HepG2 (cell line): ENCODE data around the gene FSIP1. TPM values are rescaled to one million over a fixed set of nuclear protein-coding genes. Genes with fewer than 3 reads are reported as not detected.

Source experiments
- DR1 ChIP-seq: sonication (generic); formaldehyde crosslinking; IDR thresholded peaks from 2 replicates; pipeline ENCODE4 v1.8.0; 2021; ENCODE audit warnings: mild to moderate bottlenecking, missing genetic modification reagents, inconsistent platforms
- ELF4 ChIP-seq: sonication (generic); formaldehyde crosslinking; IDR thresholded peaks from 2 replicates; pipeline ENCODE4 v1.5.0; 2020; ENCODE audit warnings: missing genetic modification reagents, mild to moderate bottlenecking, moderate library complexity, borderline replicate concordance
- FOXC1 ChIP-seq: sonication (generic); formaldehyde crosslinking; IDR thresholded peaks from 2 replicates; pipeline ENCODE4 v1.8.0; 2022; ENCODE audit warnings: mild to moderate bottlenecking, missing genetic modification reagents, borderline replicate concordance
- FOXP1 ChIP-seq, 2 experiments: fragments of 450-650 bp in 1 of 2; IDR thresholded peaks; 2 replicates each; pipeline ENCODE4 v1.6.1; 2017 to 2018; ENCODE audit warnings: antibody characterized with exemption in 1 of 2
- GABPB1 ChIP-seq: IDR thresholded peaks from 2 replicates; pipeline ENCODE4 v1.6.1; 2016; ENCODE audit warnings: mild to moderate bottlenecking, missing genetic modification reagents, moderate library complexity, missing compliant biosample characterization
- GFI1 ChIP-seq: sonication (generic); formaldehyde crosslinking; IDR thresholded peaks from 2 replicates; pipeline ENCODE4 v1.5.0; 2020; ENCODE audit warnings: missing genetic modification reagents, mild to moderate bottlenecking, borderline replicate concordance
- HIC2 ChIP-seq: sonication (generic); formaldehyde crosslinking; IDR thresholded peaks from 2 replicates; pipeline ENCODE4 v1.9.0; 2022; ENCODE audit warnings: low read depth, missing genetic modification reagents
- HMGA1 ChIP-seq: sonication (generic); formaldehyde crosslinking; conservative IDR thresholded peaks from 2 replicates; pipeline ENCODE4 v1.4.0; 2020; ENCODE audit warnings: missing genetic modification reagents
- MTF1 ChIP-seq: sonication (generic); formaldehyde crosslinking; IDR thresholded peaks from 2 replicates; pipeline ENCODE4 v1.5.0; 2020; ENCODE audit warnings: missing genetic modification reagents
- NR2C2 ChIP-seq: sonication (generic); formaldehyde crosslinking; IDR thresholded peaks from 2 replicates; pipeline ENCODE4 v1.4.0; 2020; ENCODE audit warnings: missing genetic modification reagents, mild to moderate bottlenecking, moderate library complexity, borderline replicate concordance
- RARG ChIP-seq: sonication (generic); formaldehyde crosslinking; IDR thresholded peaks from 2 replicates; pipeline ENCODE4 v1.4.0; 2020; ENCODE audit warnings: low read depth, mild to moderate bottlenecking, missing genetic modification reagents
- TEAD2 ChIP-seq: sonication (generic); formaldehyde crosslinking; IDR thresholded peaks from 2 replicates; pipeline ENCODE4 v1.9.0; 2021; ENCODE audit warnings: missing genetic modification reagents
- ZBTB25 ChIP-seq: IDR thresholded peaks from 2 replicates; pipeline ENCODE4 v1.6.1; 2018; ENCODE audit warnings: missing genetic modification reagents
- ZBTB4 ChIP-seq: sonication (generic); formaldehyde crosslinking; IDR thresholded peaks from 2 replicates; pipeline ENCODE4 v1.4.0; 2020; ENCODE audit warnings: missing genetic modification reagents, mild to moderate bottlenecking, borderline replicate concordance
- ZFX ChIP-seq: sonication (generic); formaldehyde crosslinking; IDR thresholded peaks from 2 replicates; pipeline ENCODE4 v1.4.0; 2020; ENCODE audit warnings: mild to moderate bottlenecking, low read depth, missing genetic modification reagents, moderate library complexity
- ZNF12 ChIP-seq: sonication (generic); formaldehyde crosslinking; IDR thresholded peaks from 2 replicates; pipeline ENCODE4 v1.5.0; 2020; ENCODE audit warnings: missing genetic modification reagents
- ZNF235 ChIP-seq: sonication (generic); formaldehyde crosslinking; IDR thresholded peaks from 2 replicates; pipeline ENCODE4 v1.8.1; 2023; ENCODE audit warnings: mild to moderate bottlenecking, missing genetic modification reagents, borderline replicate concordance
- ZNF317 ChIP-seq: sonication (generic); formaldehyde crosslinking; IDR thresholded peaks from 2 replicates; pipeline ENCODE4 v1.5.0; 2020; ENCODE audit warnings: mild to moderate bottlenecking, missing genetic modification reagents
- ZNF430 ChIP-seq: sonication (generic); formaldehyde crosslinking; IDR thresholded peaks from 2 replicates; pipeline ENCODE4 v1.9.0; 2021; ENCODE audit warnings: mild to moderate bottlenecking, missing genetic modification reagents
- ZNF451 ChIP-seq: sonication (generic); formaldehyde crosslinking; IDR thresholded peaks from 2 replicates; pipeline ENCODE4 v1.5.0; 2020; ENCODE audit warnings: mild to moderate bottlenecking, missing genetic modification reagents
- ZNF530 ChIP-seq: sonication (generic); formaldehyde crosslinking; IDR thresholded peaks from 2 replicates; pipeline ENCODE4 v1.5.0; 2020; ENCODE audit warnings: low read depth, mild to moderate bottlenecking, missing genetic modification reagents
- ZNF549 ChIP-seq: sonication (generic); formaldehyde crosslinking; IDR thresholded peaks from 2 replicates; pipeline ENCODE4 v1.5.0; 2020; ENCODE audit warnings: missing genetic modification reagents
- ZNF768 ChIP-seq: sonication (generic); formaldehyde crosslinking; IDR thresholded peaks from 2 replicates; pipeline ENCODE4 v1.4.0; 2020; ENCODE audit warnings: missing genetic modification reagents
- ZNF839 ChIP-seq: sonication (generic); formaldehyde crosslinking; IDR thresholded peaks from 2 replicates; pipeline ENCODE4 v1.4.0; 2020; ENCODE audit warnings: missing genetic modification reagents, mild to moderate bottlenecking, borderline replicate concordance
- polyA plus RNA-seq, 8 experiments: library from polyadenylated mRNA; depleted of rRNA in 3 of 8; stranded (reverse) in 7 of 8; unstranded in 1 of 8; fragments of >200 nt; fragmentation: Illumina TruSeq in 4 of 8; extraction: Trizol in 4 of 8; gene quantifications; 2 replicates each; pipeline versions ENCODE4 v1.2.1 to v1.2.3, GENCODE V29; 2011 to 2016; ENCODE audit warnings: low read depth in 4 of 8, missing spikeins in 1 of 8, mixed read lengths in 1 of 8; ENCODE audit not compliant: insufficient read depth in 1 of 8
- total RNA-seq, 5 experiments: library from RNA; depleted of rRNA; stranded (reverse); fragments of >200 nt; fragmentation: Illumina TruSeq; extraction: Trizol; gene quantifications; 2 replicates each; pipeline ENCODE4 v1.2.3, GENCODE V29; 2016; ENCODE audit warnings: low read depth in 1 of 5

The FSIP1 gene
- total and polyA plus RNA-seq, 2 of the 13 experiments (the other 11 are each of a cell fraction or from before 2014, with no cell fraction given): 0.18 TPM; not detected in 1

- TF ChIP-seq NR2C2 (CRISPR knock-in tag) (peak; percentile 59; the same call in 1 of the 2 replicates), ZFX (CRISPR knock-in tag) (peak; percentile 32; the same call in 1 of the 2 replicates), GABPB1 (CRISPR knock-in tag) (no peak), ZNF530 (no peak), ZNF839 (no peak), RARG (0 out of 2 replicates have a peak, but pooled peaks have one; percentile 11), FOXC1 (CRISPR knock-in tag) (no peak), ZNF451 (CRISPR knock-in tag) (no peak), ZNF12 (no peak), ZNF317 (no peak; the same call in 1 of the 2 replicates), MTF1 (CRISPR knock-in tag) (no peak), ZNF235 (CRISPR knock-in tag) (no peak), TEAD2 (CRISPR knock-in tag) (no peak), DR1 (0 out of 2 replicates have a peak, but pooled peaks have one; percentile 1), GFI1 (CRISPR knock-in tag) (0 out of 2 replicates have a peak, but pooled peaks have one; percentile 32), ZBTB25 (CRISPR knock-in tag) (no peak), HMGA1 (CRISPR knock-in tag) (no peak), ZNF549 (no peak), HIC2 (no peak), ELF4 (no peak), FOXP1 (IDR thresholded peaks at IDR 0.05) (no peak), FOXP1 (CRISPR knock-in tag; IDR thresholded peaks at IDR 0.05) (no peak), ZNF768 (no peak), ZBTB4 (CRISPR knock-in tag) (no peak), ZNF430 (no peak)
Measured at GRCh38 chr15:39581242-39581792, 201.3 kb downstream of the FSIP1 start (continued).
